GM21619 (cell line): ENCODE results near the gene TM4SF20.
"Not testable (repeated sequence)": the region's sequence is repeated elsewhere in the genome, so short reads cannot be mapped to it uniquely, and the experiment has no call there.

Experiments
- ATAC-seq: cut with Tn5 transposase; IDR thresholded peaks from one replicate; pipeline ENCODE4 v1.9.1; 2021; ENCODE audit not compliant: unreplicated experiment

Gene TM4SF20

DNA sequence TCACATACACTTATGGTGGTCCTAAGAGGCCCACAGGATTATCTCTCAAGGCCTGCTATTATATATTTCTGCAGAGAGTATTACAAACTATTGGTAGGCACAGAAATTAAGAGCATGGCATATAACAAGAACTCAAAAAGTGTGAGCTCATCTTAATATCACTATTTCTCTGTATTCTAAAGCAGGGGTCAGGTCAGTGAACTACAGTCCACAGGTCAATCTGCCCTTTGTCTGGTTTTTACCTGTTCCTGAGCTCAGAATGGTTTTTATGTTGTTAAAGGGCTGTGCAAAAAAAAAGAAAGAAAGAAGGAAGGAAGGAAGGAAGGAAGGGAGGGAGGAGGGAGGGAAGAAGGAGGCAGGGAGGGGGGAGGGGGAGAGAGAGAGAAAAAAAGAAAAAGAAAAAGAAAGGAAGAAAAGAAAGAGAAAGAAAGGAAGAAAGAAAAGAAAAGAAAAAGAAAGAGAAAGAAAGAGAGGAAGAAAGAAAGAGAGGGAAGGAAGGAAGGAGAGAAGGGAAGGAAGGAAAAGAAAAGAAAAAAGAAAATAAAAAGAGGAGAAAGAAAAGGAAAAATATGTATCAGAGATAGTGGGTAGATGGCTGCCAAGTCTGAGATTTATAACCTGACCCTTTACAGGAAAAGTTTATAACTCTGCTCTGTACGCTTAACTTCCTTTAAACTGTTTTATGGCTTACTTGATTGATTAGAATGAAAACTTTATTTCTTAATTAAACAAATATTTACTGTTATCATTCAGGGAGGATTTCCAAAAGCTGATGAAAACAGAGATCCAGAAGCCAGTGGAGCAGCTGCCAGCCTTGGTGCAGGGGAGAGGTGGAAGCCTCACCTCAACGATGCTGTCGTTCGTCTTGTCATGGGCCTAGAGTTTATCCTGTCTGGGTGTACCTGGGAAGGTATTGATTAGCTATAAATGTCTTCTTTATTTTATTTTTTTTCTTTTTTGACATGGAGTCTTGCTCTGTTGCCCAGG, 19.9 kb upstream of the TM4SF20 start:
- no peak for ATAC-seq

DNA sequence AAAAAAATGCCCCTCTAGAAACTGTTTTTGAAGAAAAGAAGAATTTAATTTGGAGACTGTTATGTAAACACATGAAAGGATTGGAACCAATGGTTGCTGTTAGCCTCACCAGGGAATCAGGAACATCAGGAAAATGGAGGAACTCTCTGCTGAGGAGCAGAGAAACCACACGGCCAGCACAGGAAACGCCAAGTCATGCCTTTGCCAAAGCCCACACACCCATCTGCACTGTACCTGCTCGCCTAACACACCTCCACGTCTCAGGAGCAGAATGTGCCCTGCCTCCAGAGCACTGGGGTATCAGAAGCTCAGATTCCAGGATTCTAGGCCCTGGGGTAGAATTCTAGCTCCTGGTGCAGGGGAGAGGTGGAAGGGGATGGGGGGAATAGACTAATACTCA, 18.5 kb upstream of the TM4SF20 start:
- no peak for ATAC-seq

DNA sequence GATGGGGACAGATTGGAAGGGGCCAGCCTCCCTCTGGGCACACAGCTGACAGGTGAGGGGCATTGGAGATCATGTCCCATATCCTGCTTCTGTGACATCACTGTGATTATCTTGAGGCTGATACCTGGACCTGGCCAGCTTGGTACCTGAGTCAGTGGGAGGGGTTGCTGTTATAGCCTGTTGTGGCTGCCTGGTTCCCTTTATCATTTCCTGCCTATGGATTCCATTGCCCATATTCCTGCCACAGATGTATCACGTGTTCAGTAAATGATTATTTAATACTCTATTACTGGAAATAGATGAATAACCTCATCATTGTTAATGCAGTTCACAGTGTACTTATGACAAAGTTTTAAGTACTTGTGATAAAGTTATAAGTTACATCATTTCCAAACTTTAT, 16.4 kb upstream of the TM4SF20 start:
- ATAC-seq: no peak

DNA sequence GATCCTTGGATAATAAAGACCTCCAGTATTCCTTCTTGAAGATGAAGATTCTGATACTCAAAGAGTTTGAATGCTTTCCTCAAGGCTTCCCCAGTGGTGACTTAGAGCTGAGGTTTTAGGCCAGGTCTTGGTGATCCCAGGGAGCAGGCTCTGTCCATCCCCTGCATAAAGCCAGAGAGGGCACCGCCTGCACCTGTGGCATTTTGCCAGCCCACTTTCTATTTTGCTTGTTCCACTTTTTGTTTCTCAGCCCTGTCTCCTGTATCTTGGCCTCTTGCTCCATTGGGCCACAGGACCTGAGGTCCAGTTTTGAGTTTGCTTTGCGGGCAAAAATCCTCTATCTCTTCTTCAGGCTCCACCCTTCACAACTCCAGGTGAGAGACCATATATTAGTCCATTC, 15.3 kb upstream of the TM4SF20 start:
- ATAC-seq: no peak

DNA sequence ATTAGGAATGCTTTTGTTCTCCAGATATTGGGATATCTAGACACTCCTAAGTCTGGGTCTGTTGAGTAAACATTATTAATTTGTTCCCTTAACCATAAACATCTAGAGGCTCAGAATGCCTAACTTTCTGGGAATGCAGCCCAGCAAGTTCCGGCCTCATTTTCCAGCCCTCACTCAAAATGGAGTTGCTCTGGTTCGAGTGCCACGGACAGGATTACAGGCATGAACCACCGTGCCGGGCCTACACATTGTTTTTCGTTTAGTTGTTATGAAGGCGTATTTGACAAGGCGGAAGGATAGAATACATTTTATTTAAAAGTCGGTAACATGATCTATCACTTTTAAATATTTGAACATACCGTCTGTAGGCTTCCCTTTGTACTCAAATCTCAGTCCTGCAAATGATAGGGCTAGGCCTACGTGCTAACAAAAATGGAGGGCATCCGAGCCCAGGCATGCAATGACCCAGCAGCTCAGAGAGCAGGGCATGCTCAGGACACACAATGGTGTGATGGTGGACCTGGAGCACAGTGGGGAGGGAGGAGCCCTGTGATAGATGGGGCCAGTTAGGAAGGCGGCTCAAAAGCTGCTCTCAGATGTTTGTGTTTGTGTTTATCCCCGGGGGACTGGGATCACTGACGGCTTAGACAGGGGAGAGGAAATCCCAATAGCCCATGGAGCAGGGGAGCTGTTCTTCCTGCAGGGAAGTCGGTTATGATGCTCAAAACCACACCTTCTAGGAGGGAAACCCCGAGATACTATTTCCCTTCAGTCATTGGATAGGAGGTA, 11.6 kb upstream of the TM4SF20 start:
- ATAC-seq: no peak

DNA sequence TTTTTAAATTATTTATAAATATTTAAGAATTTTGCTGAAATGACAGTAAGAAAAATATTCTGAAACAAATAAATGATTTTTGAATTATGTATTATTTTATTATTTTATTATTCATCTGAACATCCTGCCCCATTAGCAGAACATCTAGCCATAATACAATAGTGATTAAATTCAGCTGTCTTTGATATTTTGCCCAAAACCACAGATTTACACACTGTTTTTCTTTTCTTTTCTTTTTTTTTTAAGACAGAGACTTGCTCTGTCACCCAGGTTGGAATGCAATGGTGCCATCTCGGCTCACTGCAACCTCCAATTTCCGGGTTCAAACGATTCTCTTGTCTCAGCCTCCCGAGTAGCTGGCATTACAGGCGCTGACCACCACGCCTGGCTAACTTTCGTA, 10.6 kb upstream of the TM4SF20 start:
- ATAC-seq: no peak

DNA sequence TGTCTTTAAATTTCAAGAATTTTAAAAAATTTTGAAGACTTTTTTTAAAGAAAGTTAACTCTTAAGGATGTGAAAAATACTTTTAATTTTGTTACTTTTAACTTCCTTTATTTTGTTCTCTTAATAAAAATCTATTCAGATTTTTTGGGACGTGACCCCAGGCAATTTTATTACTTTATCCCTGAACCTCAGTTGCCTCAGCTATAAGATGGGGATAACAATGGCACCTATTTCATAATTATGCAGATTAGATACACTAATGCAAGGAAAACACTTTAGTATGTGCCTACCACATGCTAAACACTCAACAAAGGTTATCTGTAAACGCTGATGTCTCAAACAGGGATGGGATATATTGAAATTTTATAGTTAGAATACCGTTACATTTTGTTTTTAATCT, 10.1 kb upstream of the TM4SF20 start:
- no peak for ATAC-seq

DNA sequence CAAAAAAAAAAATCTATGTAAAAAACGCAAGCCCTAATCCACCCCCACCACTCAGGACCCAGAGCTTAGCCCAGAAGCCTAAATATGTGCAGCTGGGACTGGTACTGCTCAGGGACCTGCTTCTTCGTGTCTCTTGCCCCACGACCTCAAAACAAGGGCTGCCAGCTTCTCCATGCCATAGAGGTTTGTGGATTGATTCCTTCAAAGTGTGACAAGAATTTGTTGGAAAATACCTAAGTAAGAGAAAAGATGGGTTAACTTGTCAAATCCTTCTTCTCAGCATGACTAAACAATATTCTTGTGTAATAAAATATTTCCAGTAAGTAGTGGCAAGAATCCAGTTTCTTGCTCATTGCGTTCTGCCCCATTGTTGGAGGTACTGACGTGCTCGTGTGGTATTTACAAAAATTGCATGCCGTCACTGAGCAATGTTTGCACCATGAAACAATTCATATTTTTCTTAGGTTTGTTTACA, 9.5 kb upstream of the TM4SF20 start:
- ATAC-seq: no peak

DNA sequence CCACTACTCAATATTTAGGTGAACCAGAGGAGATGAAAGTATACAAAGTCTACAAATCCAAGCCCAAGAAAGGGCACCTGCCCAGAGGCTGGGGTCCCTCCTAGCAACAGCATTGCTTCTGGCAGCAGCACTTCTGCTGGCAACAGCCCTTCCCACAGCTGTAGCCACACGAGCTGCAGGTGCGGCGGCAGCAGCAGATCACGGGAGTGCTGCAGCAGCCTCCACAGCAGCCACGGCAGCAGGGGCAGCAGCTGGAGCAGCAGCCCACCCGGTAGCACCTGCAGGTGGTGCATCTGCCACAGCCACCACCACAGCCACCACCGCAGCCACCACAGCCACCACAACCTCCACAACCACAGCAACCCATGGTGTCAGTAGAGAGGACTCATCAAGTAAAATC, 8.5 kb upstream of the TM4SF20 start, which contains the start of gene SCYGR1:
Gene SCYGR1 (minus strand): TSS at position 367 of the 400 bp plus-strand sequence. CDS start 0 bp downstream, at position 367.
- not testable (repeated sequence) for ATAC-seq

DNA sequence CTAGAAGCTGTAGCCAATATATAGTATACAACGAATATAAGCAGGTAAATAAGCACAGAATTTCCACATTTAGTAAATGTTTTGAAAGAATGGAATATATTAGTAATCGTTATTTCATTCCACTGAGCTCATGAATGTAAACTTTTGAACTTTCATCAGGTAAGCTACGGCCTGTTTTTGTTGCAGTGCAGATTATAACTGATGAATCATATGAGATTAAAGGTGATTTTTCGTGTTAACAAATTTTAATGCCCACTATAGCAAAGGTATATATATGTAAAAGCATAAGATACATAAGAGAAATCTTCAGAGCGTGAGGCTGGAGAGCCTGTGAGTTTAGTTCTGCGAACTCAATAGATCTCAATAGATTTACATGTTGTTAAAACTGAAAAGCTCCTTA, 7.5 kb upstream of the TM4SF20 start:
- ATAC-seq: no peak

DNA sequence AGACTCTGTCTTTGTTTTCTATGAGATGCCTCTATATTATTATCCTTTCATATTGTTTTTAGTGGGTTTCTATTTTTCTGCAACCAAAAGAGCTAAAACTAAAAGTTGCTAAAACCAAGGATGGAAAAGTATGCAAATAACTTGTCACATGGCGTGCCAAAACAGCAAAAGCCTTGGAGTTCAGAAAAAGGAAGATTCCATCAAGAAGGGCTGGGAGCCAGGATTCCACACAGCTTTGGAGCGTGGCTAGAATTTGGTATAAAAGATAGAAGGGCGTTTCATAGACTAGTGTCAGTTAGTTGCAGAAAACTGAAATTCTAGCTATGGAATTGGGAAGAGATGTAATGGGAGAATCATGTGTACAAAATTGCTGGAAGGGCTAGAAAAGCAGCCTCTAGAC, 4.6 kb upstream of the TM4SF20 start:
- ATAC-seq: no peak

DNA sequence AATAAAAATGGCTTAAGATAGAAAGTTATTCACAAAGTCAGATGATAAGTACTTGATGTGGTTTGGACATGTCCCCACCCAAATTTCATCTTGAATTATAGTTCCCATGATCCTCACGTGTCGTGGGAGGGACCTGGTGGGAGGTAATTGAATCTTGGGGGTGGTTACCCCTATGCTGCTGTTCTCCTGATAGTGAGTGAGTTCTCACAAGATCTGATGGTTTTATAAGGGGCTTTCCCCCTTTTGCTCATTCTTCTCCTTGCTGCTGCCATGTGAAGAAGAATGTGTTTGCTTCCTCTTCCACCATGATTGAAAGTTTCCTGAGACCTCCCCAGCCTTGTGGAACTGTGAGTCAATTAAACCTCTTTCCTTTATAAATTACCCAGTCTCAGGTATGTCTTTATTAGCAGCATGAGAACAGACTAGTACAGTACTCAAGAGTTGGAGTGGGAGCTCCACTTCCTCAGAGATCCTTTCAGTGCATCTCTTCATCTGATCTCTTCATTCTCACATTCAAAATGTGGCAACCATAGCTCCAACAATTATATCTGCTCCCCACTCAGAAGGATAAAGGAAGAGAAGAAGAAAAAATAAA, 3.2 kb upstream of the TM4SF20 start:
- not testable (repeated sequence) for ATAC-seq

DNA sequence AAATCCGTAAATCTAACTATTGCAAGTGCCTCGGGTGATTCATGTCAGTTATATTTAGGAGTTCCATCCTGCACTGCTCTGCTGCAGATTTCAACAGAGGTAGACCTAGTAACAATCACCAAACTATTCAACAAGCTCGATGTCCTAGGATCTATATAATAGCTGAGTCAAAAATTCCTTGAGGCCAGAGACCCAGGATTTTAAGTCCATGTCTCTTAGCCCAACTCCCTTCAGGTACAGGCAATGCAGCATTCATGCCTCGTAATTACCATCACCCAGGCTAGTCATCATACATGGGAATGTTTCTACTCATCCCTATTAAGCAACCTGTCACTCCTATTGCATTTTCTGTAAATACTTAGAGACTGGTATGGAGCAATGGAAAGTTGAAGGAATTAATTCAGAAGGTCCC, 729 bp downstream of the TM4SF20 start:
- ATAC-seq: no peak

DNA sequence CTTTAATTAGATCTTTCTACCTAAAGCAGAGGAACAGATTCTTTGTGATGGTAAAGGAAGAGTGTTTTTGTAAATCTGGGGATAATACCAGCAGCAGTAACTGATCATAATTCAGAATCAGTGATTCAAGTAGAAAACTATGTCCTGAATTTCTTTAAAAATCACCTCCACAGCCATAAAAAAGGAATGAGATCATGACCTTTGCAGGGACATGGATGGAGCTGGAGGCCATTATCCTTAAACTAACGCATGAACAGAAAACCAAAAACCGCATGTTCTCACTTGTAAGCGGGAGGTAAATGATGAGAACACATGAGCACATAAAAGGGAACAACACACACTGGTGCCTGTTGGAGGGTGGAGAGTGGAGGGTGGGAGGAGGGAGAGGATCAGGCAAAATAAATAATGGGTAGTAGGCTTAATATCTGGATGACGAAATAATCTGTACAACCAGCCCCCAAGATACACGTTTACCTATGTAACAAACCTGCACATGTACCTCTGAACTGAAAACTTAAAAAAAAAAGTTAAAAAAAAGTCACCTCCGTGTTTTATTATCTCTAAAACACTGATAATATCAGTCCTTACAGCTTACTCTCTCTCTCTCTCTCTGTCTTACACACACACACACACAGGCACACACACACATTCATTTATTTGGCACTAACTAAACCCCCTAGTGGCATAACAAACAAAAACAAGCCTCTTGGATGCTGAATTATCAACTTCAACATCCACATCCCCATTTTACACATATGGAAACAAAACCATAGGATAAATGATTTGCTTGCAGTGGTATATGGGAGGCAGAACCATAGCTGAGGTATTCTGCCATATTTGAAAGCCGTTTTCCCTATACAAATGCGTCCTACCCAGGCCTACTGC, 1.4 kb downstream of the TM4SF20 start:
- ATAC-seq: no peak

DNA sequence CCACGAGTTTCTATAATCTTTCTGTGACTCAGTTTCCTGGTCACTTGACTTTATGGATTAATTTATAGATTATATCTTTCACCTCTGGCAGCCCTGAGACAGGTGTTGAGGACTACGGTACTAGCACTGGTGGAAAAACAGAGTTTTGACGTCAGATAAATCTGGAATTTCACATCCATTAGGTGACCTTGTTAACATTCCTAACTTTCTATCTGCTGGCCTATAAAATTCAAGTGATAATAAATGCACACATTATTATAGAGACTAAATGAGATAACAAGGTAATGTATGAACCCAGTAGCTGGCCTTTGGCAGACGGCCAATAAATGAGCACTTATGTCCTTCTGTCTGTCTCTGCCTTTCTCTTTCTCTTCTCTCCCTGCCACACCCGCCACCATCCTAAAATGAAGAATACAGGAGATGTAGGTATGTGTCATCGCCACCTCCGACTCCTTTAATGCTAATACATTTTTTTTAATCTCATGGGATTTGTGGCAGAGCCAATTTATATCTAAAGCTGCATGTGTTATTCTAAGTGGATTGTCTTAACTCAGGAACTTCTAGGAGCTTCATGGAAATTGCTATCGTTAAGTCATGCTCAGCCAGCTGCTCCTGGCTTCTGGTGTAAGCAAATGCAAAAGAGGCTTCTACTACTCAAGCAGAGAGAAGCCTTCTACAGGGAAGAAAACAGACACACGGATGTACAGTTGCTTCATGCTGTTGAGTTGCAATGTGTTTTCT, 2.3 kb downstream of the TM4SF20 start:
- ATAC-seq: no peak

DNA sequence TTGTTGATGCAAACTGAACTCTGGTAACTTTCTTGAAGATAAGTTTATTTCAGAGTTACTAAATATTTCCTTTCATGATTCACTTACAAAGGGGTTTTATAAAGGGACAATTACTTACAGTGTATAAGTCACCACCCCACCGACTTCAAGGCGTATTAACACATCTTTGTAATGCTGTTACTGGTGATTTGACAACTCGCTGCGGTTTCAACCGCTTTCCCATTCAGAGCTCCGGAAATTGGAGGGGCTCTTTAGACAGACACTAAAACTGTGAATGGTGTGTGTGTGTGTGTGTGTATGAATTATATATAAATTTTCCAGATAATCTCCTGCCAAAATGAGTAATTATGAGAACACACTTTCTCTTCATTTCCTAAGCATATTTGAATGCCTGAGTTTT, 4.9 kb downstream of the TM4SF20 start:
- no peak for ATAC-seq

DNA sequence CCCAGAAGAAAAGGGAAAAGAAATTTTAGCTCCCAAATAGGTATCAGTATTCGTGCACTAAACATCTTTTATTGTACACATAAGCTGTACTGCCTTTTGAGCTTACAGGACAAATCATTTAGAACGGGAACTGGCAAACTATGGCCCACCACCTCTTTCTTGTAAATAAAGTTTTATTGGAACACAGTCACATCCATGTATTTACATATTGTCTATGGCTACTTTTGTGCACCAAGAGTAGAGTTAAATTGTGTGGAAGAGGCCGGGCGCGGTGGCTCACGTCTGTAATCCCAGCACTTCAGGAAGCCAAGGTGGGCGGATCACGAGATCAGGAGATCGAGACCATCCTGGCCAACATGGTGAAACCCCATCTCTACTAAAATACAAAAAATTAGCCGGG, 5.7 kb downstream of the TM4SF20 start:
- ATAC-seq: no peak

DNA sequence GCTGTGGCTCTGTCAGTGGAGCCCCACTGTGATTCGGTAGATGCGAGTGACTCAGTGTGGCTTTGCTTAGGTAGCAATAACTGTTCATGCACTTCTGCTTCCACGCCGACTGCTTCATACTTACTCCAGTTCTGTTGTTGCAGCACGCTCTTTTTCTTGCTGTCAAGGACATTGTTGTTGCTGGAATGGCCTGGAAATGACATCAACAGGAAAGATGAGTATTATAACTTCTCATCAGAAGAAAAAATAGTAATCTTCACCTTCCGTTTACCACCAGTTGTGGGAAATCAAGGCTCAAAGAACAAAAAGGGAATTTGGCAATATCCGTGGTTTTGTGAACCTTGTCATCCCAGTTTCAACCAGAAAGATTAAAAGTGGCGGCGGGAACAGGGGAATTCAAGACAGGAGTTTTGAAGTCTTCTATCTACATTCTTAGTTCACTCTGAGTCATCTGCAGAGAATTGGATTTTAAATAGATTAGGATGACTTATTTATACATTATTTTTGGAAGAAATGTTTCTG, 8.3 kb downstream of the TM4SF20 start:
- no peak for ATAC-seq

DNA sequence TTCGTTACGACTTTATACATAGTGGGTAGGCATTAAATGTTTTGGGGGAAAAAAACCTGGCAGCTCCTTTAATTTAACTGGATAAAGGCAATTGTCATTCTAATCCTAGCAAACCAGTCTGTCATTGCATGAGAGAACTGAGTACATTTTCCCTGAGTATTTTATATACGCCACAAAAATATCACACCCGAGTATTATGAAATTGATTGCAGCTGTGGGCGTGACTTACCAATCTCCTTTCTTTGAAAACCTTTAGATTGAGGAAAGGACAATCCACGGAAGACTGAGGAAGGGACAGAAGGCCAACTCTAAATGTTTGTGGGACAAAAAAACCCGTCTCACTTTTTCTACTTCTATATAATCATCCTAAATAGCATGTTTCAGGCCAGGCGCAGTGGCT, 9.0 kb downstream of the TM4SF20 start:
- no peak for ATAC-seq
